ENCODE data around the gene TRPM2. TPM values are rescaled to one million over a fixed set of nuclear protein-coding genes. Genes with fewer than 3 reads are reported as not detected.

Gene TRPM2
- total and polyA plus RNA-seq, 2 of the 8 experiments (the other 6 are each of a cell fraction or from before 2014, with no cell fraction given) = 0.27 to 0.28 TPM

DNA sequence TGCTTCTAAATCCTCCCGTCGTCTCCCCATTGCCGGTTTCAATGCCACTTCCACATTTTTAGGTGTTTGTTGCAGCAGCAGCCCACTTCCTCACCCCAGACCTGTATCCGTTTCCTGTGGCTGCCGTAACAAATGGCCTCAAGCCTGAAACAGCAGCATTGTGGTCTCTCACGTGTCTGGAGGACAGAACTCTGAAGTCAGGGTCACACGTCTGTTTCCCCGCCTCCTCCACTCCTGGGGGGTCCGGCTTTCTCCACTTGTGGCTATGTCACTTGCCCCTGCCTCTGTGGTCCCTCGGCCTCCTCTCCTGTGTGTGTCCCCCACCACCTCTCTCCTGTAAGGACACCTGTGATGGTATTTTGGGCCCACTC is 21.8 kb downstream of the TRPM2 start:
- Histone ChIP-seq H3K4me1 (replicated peaks in 1 of 4; ENCODE audit: control insufficient read depth in 3 of 4, insufficient read depth in 4 of 4, low read length in 3 of 4) (peaks cover 0 to 5% (median under 1%) of the 10 kb centered on the region in 4 experiments; a peak in 4 of 7 replicates), H3K14ac (ENCODE audit: insufficient read length) (no peak overlapping the region), H2BK20ac (ENCODE audit: low read length) (no peak overlapping the region), H3K79me2 (ENCODE audit: control insufficient read depth in 1 of 2, insufficient read depth in 2 of 2, low read length in 2 of 2) (no peaks in the 10 kb centered on the region), H3K4me3 (ENCODE audit: extremely low read depth in 1 of 4, insufficient read depth in 2 of 4, low read depth in 3 of 4, low read length in 4 of 4) (no peak overlapping the region), H4K5ac (ENCODE audit: insufficient read length, low read depth, low read length) (no peak overlapping the region), H3K9ac (replicated peaks in 1 of 4; ENCODE audit: extremely low read depth in 1 of 4, low read depth in 3 of 4, low read length in 3 of 4) (no peak overlapping the region), H3K27ac (ENCODE audit: low read depth, low read length) (no peak overlapping the region), H2AFZ (ENCODE audit: low read length) (no peak overlapping the region), H4K8ac (ENCODE audit: extremely low read depth, insufficient read depth, low read length) (no peak overlapping the region), H3K4me2 (ENCODE audit: insufficient read depth in 1 of 2, low read depth in 2 of 2, low read length in 2 of 2) (no peak overlapping the region), H3K27me3 (replicated peaks in 1 of 4; ENCODE audit: control insufficient read depth in 3 of 4, extremely low read depth in 1 of 4, insufficient read depth in 3 of 4, low read length in 3 of 4) (peaks cover 0 to 8% (median 6%) of the 10 kb centered on the region in 4 experiments; a peak in 4 of 7 replicates), H2BK5ac (ENCODE audit: low read depth, low read length) (no peak overlapping the region), H3K18ac (ENCODE audit: extremely low read depth, low read length) (no peak overlapping the region), H3K23me2 (ENCODE audit: low read depth, low read length) (no peaks in the 10 kb centered on the region), H4K20me1 (replicated peaks in 1 of 2; ENCODE audit: control insufficient read depth in 1 of 2, insufficient read depth in 2 of 2, low read length in 2 of 2) (no peaks in the 10 kb centered on the region), H3K23ac (ENCODE audit: insufficient read length) (no peak overlapping the region), H3K56ac (replicated peaks; ENCODE audit: insufficient read length, low read depth, low read length) (no peak overlapping the region), H4K91ac (replicated peaks; ENCODE audit: insufficient read length, low read length) (no peak overlapping the region), H3K79me1 (ENCODE audit: low read depth, low read length) (no peaks in the 10 kb centered on the region), H2BK15ac (ENCODE audit: low read length) (no peak overlapping the region), H2AK5ac (ENCODE audit: low read depth, low read length) (no peak overlapping the region), H2BK12ac (ENCODE audit: low read depth, low read length) (no peak overlapping the region), H3K4ac (replicated peaks; ENCODE audit: insufficient read length, low read depth, low read length) (no peak overlapping the region), H3K9me3 (ENCODE audit: insufficient read depth in 2 of 2, low read depth in 1 of 2, low read length in 1 of 2) (peaks cover 6 to 14% of the 10 kb centered on the region in 2 experiments; a peak in 3 of 4 replicates), H2BK120ac (replicated peaks; ENCODE audit: low read depth, low read length) (no peak overlapping the region), H3K36me3 (ENCODE audit: control insufficient read depth in 2 of 4, insufficient read depth in 4 of 4, low read length in 3 of 4) (no peaks in the 10 kb centered on the region)
- CTCF ChIA-PET (ENCODE audit: partially characterized antibody) = interaction anchor here (1.4 to 1.7 kb wide), 4 partner anchors 11 to 102 kb away, joined by 3 to 7 read pairs (median 4); no protein-coding TSS in a partner anchor
- FAIRE-seq = no peak
- POLR2A ChIA-PET (ENCODE audit: partially characterized antibody) = no interaction called here
- no peak for DNase-seq (ENCODE audit: low read depth in 1 of 2, low spot score in 2 of 2)
- 81% methylated on average over 10 of the region's 10 CpGs; no CpG with 5 or more reads in 1 of the 2 experiments for WGBS, 2 experiments (ENCODE audit: extremely low coverage in 1 of 2, insufficient coverage in 1 of 2, insufficient read length in 1 of 2, insufficient replicate concordance in 2 of 2, low coverage in 1 of 2, low lambda C conversion rate in 2 of 2, missing lambda C conversion rate in 1 of 2)
- TF ChIP-seq SIN3A (conservative IDR thresholded peaks at IDR 0.05 in 1 of 2, IDR thresholded peaks at IDR 0.05 in 1 of 2; ENCODE audit: low read depth in 1 of 2, low read length in 2 of 2) = no peak
- no peak for TF ChIP-seq JUND (IDR thresholded peaks at IDR 0.05; ENCODE audit: low read length)
- TF ChIP-seq EP300 (IDR thresholded peaks at IDR 0.05; ENCODE audit: borderline replicate concordance in 1 of 2, low read depth in 2 of 2, low read length in 2 of 2) = no peak
- no peak for TF ChIP-seq CHD2 (IDR thresholded peaks at IDR 0.05; ENCODE audit: low read length)
- no peak for TF ChIP-seq USF2 (IDR thresholded peaks at IDR 0.05; ENCODE audit: low read length)
- TF ChIP-seq CREB1 (IDR thresholded peaks at IDR 0.05) = no peak
- no peak for TF ChIP-seq RAD21 (IDR thresholded peaks at IDR 0.05 in 1 of 2, conservative IDR thresholded peaks at IDR 0.05 in 1 of 2; ENCODE audit: low read depth in 2 of 2, low read length in 2 of 2)
- no peak for TF ChIP-seq TCF12 (IDR thresholded peaks at IDR 0.05; ENCODE audit: low read depth, low read length)
- TF ChIP-seq RBBP5 (IDR thresholded peaks at IDR 0.05; ENCODE audit: borderline replicate concordance, low read depth, low read length) = no peak

All from H1 (cell line).